AG04449 (cell line): ENCODE measurements around the gene GSE1.

ENCODE experiments used
- CTCF ChIA-PET: fragments of 350-600 bp; formaldehyde crosslinking; extraction: SDS; loops from one replicate; lab custom pipeline; 2021; ENCODE audit warnings: antibody characterized with exemption; lab: Yijun Ruan, JAX
- POLR2A ChIA-PET: fragments of 400-600, 350-600 bp; formaldehyde crosslinking; extraction: SDS; loops from one replicate; lab custom pipeline; 2020; ENCODE audit warnings: antibody characterized with exemption, inconsistent platforms; lab: Yijun Ruan, JAX
- DNase-seq: peaks from one replicate; pipeline ENCODE4 v3.0.0-alpha.2; 2010; ENCODE audit warnings: low read depth, low spot score
- H3K4me3 ChIP-seq: 2 replicates; pipeline ENCODE4 v1.5.1; 2011; ENCODE audit warnings: low read depth, mild to moderate bottlenecking, control low read depth, low read length
- TF ChIP-seq, protein P1 (sequence below): IDR thresholded peaks from one replicate; pipeline ENCODE4 v1.5.1; 2011; ENCODE audit warnings: mild to moderate bottlenecking, moderate library complexity, low read length, control low read depth, inconsistent platforms; ENCODE audit not compliant: insufficient read depth; ENCODE audit errors: missing control alignments

Gene GSE1

DNA sequence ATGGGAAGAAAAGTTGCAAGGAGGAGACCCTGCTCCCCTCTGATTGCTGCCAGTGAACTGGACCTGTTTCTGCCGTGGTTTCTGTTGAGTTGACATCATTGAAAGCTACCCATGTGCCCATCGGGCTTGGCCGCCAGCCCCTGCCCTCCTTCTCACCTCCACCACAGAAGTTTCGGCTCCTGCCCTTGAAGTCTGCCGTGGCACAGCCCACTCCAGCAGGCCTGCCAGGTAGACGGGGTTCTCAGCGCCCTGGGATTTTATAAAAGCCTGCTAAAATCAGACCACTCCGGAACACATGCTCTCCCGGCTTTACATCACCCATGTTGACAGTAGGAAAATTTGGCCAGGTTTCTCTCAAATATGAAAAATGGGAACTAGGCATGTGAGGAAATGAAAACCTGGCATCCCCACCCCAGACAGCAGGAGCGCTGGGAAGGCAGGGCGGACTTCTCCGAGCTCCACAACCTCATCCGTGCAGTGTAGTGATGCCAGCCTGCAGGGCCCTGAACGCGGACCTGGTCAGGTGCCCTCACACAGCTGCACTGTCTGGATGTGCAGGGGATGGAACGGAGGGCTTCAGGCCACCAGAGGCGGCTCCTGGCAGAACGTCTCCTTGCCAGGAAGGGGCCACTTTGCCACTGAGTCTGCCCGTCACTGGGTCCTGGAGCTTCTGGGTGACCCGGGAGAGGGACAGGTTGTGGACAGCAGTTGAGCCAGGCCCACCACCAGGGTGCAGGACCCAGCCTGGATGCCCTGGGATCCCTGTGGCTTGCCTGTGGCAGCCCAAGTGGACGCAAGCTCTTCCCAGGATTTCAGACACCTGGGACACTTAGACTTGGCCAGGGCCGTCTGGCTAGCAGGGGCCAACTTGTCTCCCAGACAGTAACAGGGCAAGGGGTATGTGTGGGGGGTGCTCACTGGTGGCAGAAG is 6.9 kb upstream of the GSE1 start:
- H3K4me3 ChIP-seq: no peak overlapping the region
- POLR2A ChIA-PET: interaction anchor here (1.0 kb wide), 1 partner anchor 10 kb away, joined by 3 read pairs; no protein-coding TSS in a partner anchor

DNA sequence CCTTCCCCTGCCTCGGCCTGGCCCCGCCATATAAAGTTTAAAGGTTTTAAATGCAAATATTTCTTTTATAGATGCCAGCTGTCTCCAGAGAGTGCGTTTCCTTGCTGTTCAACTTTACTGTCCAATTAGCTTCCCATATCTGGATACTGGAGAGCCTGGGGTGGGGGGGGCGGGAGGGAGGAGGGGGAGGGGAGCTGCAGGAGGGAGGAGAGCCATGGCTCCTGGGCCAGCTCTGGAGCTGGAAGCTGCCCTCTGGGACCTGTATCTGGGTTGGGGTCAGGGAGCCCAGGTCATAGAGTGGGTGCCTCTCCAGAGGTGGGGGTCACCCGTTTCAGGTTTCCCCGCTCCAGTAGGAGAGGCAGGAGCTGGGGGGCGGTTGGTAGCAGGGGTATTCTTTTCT is 6.2 kb upstream of the GSE1 start:
- no peak overlapping the region for H3K4me3 ChIP-seq

More for the DNA sequence above, 6.9 kb upstream of the GSE1 start:
- TF ChIP-seq, protein P1, sequence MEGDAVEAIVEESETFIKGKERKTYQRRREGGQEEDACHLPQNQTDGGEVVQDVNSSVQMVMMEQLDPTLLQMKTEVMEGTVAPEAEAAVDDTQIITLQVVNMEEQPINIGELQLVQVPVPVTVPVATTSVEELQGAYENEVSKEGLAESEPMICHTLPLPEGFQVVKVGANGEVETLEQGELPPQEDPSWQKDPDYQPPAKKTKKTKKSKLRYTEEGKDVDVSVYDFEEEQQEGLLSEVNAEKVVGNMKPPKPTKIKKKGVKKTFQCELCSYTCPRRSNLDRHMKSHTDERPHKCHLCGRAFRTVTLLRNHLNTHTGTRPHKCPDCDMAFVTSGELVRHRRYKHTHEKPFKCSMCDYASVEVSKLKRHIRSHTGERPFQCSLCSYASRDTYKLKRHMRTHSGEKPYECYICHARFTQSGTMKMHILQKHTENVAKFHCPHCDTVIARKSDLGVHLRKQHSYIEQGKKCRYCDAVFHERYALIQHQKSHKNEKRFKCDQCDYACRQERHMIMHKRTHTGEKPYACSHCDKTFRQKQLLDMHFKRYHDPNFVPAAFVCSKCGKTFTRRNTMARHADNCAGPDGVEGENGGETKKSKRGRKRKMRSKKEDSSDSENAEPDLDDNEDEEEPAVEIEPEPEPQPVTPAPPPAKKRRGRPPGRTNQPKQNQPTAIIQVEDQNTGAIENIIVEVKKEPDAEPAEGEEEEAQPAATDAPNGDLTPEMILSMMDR: no peak
- CTCF ChIA-PET: interaction anchor here (0.7 to 9.0 kb wide), 12 partner anchors 10 to 491 kb away, joined by 3 to 86 read pairs (median 4); no protein-coding TSS in a partner anchor
- DNase-seq: no peak

DNA sequence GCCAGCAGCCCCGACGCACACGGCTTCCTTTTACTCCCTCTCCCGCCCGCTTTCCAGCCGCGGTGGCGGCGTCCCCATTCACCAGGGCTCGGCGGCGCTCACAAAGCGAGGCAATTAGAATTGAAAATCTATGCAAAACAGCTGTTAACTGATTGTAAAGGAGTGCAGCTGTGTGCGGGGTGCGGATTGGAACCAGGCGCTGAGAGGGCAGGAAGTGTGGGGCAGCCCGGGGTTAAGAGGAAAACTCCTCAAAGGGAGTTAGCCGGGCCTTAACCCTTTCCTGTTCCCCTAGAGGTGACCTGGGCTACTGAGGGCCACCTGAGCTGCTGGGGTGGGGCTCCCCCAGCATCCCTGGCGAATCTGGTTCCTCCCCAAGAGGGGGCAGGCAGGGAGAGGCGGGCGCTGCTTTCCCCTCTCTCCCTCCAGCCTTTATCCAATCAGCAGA is 5.8 kb upstream of the GSE1 start:
- POLR2A ChIA-PET: interaction anchor here (1.0 kb wide), 1 partner anchor 8 kb away, joined by 3 read pairs; no protein-coding TSS in a partner anchor
- TF ChIP-seq, protein P1: no peak
- CTCF ChIA-PET: interaction anchor here (1.3 to 9.0 kb wide), 8 partner anchors 9 to 354 kb away, joined by 3 to 86 read pairs (median 8); no protein-coding TSS in a partner anchor
- no peak overlapping the region for H3K4me3 ChIP-seq
- no peak for DNase-seq

More for the DNA sequence above, 6.2 kb upstream of the GSE1 start:
- ChIA-PET POLR2A (interaction anchor here (1.0 kb wide), 1 partner anchor 9 kb away, joined by 3 read pairs; no protein-coding TSS in a partner anchor), CTCF (interaction anchor here (0.9 to 9.0 kb wide), 13 partner anchors 9 to 492 kb away, joined by 3 to 86 read pairs (median 4); no protein-coding TSS in a partner anchor)
- TF ChIP-seq, protein P1: no peak
- DNase-seq: no peak

DNA sequence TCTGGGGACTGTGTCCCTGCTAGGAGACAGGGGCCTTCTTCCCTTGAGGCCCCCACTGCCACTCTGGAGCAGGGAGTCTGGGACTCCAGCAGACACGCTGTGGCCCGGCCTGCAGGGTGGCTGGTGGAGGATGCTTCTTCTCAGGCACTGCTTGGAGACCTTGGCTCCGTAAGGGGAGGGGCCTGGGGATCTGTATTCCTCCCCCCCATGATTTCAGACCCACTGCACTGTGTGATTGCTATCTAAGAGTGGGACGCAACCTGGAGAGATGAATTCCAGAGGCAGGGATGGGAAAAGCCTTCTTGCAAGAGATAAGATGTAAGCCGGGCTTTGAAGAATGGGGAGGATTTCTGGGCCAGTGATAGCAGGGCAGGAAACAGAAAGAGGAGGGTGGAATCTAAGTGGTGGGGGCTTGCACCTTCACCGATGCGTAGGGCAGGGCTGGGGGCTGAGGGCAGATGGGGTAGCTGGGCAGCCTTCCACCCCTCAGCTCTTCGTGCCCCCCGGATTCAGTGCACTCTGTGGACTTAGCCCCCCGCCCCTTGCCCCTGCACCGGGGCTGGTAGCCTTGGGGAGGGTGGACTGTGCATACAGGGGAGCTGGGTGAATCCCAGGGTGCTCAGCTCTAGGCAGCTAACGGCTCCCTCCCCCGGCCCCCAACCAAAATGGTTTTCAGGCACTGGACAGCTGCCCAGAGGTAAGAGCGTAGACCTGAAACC is 5.2 kb upstream of the GSE1 start:
- TF ChIP-seq, protein P1: no peak
- ChIA-PET CTCF (interaction anchor here (1.3 to 9.0 kb wide), 8 partner anchors 8 to 354 kb away, joined by 3 to 86 read pairs (median 16); no protein-coding TSS in a partner anchor), POLR2A (interaction anchor here (0.6 kb wide), 1 partner anchor 597 kb away, joined by 3 read pairs; the partner anchor contains the start of gene ZDHHC7)
- no peak overlapping the region for H3K4me3 ChIP-seq
- no peak for DNase-seq

DNA sequence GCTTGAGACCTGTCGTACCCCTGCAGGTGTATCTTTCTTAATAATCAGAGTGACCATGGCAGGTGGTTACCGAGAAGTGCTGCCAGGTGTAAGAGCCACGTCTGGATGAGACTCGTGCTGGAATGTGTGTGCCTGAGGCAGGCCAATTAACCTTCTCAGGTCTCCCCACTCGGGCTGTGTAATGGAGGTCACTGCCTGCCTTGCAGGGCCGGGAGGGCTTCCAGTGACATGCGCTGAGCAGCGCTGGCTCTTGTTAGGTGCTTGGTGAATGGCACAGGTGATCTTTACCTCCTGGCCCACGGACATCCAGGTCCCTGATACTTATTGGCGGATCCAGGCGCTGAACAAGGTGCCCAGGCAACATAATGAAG is 4.6 kb upstream of the GSE1 start:
- POLR2A ChIA-PET: no interaction called here
- CTCF ChIA-PET: interaction anchor here (1.3 to 9.0 kb wide), 8 partner anchors 8 to 355 kb away, joined by 3 to 86 read pairs (median 16); no protein-coding TSS in a partner anchor
- no peak for DNase-seq
- no peak overlapping the region for H3K4me3 ChIP-seq
- TF ChIP-seq, protein P1: no peak
